H1 (cell line): ENCODE data around the gene EPHA6. TPM values are rescaled to one million over a fixed set of nuclear protein-coding genes. Genes with fewer than 3 reads are reported as not detected.

Source experiments
- CHD7 ChIP-seq: fragments of 300-600 bp; sonication (generic); IDR thresholded peaks from 2 replicates; pipeline ENCODE4 v1.7.1; 2012; ENCODE audit warnings: low read length, moderate library complexity, mild to moderate bottlenecking, inconsistent platforms; ENCODE audit not compliant: insufficient replicate concordance
- EZH2 ChIP-seq: fragments of 200-600 bp; sonication (generic); IDR thresholded peaks from 2 replicates; pipeline ENCODE4 v1.7.1; 2012; ENCODE audit warnings: low read depth, mild to moderate bottlenecking, moderate library complexity, low read length, inconsistent platforms; ENCODE audit not compliant: severe bottlenecking
- HDAC6 ChIP-seq: IDR thresholded peaks from one replicate; pipeline ENCODE4 v1.7.1; 2012; ENCODE audit warnings: low read depth, mild to moderate bottlenecking, inconsistent platforms, low read length, moderate library complexity
- JUN ChIP-seq: IDR thresholded peaks from 2 replicates; pipeline ENCODE4 v1.6.1; 2011; ENCODE audit warnings: low read depth, mild to moderate bottlenecking, improper control_type of control experiment, low read length
- KDM1A ChIP-seq: fragments of 200-600, 300-600 bp; sonication (generic); IDR thresholded peaks from 2 replicates; pipeline ENCODE4 v1.7.1; 2016; ENCODE audit warnings: mild to moderate bottlenecking, low read length, borderline replicate concordance
- KDM4A ChIP-seq: IDR thresholded peaks from one replicate; pipeline ENCODE4 v1.7.1; 2012; ENCODE audit warnings: low read depth, mild to moderate bottlenecking, moderate library complexity, low read length, inconsistent platforms; ENCODE audit not compliant: severe bottlenecking
- POU5F1 ChIP-seq: IDR thresholded peaks from 2 replicates; pipeline ENCODE4 v1.6.1; 2011; ENCODE audit warnings: low read depth, mild to moderate bottlenecking, low read length, moderate library complexity
- RBBP5 ChIP-seq: IDR thresholded peaks from 2 replicates; pipeline ENCODE4 v1.7.1; 2012; ENCODE audit warnings: low read depth, mild to moderate bottlenecking, inconsistent platforms, low read length, moderate library complexity, borderline replicate concordance
- SIRT6 ChIP-seq: IDR thresholded peaks from one replicate; pipeline ENCODE4 v1.7.1; 2012; ENCODE audit warnings: low read length, inconsistent platforms
- TAF1 ChIP-seq: IDR thresholded peaks from 2 replicates; pipeline ENCODE4 v1.6.1; 2011; ENCODE audit warnings: mild to moderate bottlenecking, low read depth, low read length
- TBP ChIP-seq: IDR thresholded peaks from 2 replicates; pipeline ENCODE4 v1.6.1; 2011; ENCODE audit warnings: low read depth, low read length, improper control_type of control experiment
- YY1 ChIP-seq: IDR thresholded peaks from 2 replicates; pipeline ENCODE4 v1.6.1; 2011; ENCODE audit warnings: low read depth, mild to moderate bottlenecking, low read length
- ZNF274 ChIP-seq: IDR thresholded peaks from 2 replicates; pipeline ENCODE4 v1.7.0; 2012; ENCODE audit warnings: low read length, borderline replicate concordance; ENCODE audit errors: extremely low read depth
- polyA plus RNA-seq, 7 experiments: library from polyadenylated mRNA; depleted of rRNA in 3 of 7; stranded (reverse) in 5 of 7; unstranded in 2 of 7; fragments of >200 nt in 5 of 7; fragments of 200-250 nt in 2 of 7; gene quantifications; 1 replicate in 5 of 7; 2 replicates in 1 of 7; 4 replicates in 1 of 7; pipeline versions ENCODE4 v1.2.1 to v1.2.3, GENCODE V29; 2011 to 2013; ENCODE audit warnings: missing spikeins in 2 of 7, mixed read lengths in 2 of 7
- total RNA-seq: library from RNA; stranded (reverse); fragmentation: NEBNext Ultra II Directional; extraction: Animal tissue kit (Norgen Biotek cat#: 25700); gene quantifications from 2 replicates; pipeline ENCODE4 v1.2.1, GENCODE V29; 2021

The EPHA6 gene
- total and polyA plus RNA-seq, 2 of the 8 experiments (the other 6 are each of a cell fraction or from before 2014, with no cell fraction given), result 0.83 to 3.2 TPM

- TF ChIP-seq CHD7, result no peak
- TF ChIP-seq HDAC6, result no peak
- TF ChIP-seq RBBP5, result no peak
- no peak for TF ChIP-seq TBP
- TF ChIP-seq ZNF274, result no peak
- TF ChIP-seq KDM4A, result no peak
- no peak for TF ChIP-seq KDM1A
- no peak for TF ChIP-seq EZH2
- no peak for TF ChIP-seq TAF1
- TF ChIP-seq SIRT6, result no peak
- TF ChIP-seq YY1, result no peak
- no peak for TF ChIP-seq POU5F1
- no peak for TF ChIP-seq JUN
Measured at GRCh38 chr3:97487587-97487986, 673.2 kb downstream of the EPHA6 start (continued).
